Neural cell (in vitro differentiated cells): Measurements from ENCODE around the gene RBM20. TPM values are rescaled to one million over a fixed set of nuclear protein-coding genes. Genes with fewer than 3 reads are reported as not detected.

ENCODE experiments used
- H2AFZ ChIP-seq: fragments of 200-600, 300-800 bp; sonication (generic), shearing (Covaris generic); 2 replicates; pipeline ENCODE4 v1.6.0; 2014; ENCODE audit warnings: low read depth, mild to moderate bottlenecking, antibody characterized with exemption, low read length, moderate library complexity
- H3F3A ChIP-seq: fragments of 200-600 bp; shearing (Covaris generic); 2 replicates; pipeline ENCODE4 v1.6.1; 2016; ENCODE audit warnings: mild to moderate bottlenecking, moderate library complexity, mixed read lengths, antibody characterized with exemption, low read length; ENCODE audit not compliant: insufficient read depth, poor library complexity, severe bottlenecking
- H3K27ac ChIP-seq: fragments of 200-600, 300-800 bp; sonication (generic), shearing (Covaris generic); 2 replicates; pipeline ENCODE4 v1.5.1; 2014; ENCODE audit warnings: mild to moderate bottlenecking, low read length, moderate library complexity
- H3K27me3 ChIP-seq: fragments of 300-800, 200-600 bp; sonication (generic), shearing (Covaris generic); 2 replicates; pipeline ENCODE4 v1.6.0; 2014; ENCODE audit warnings: mild to moderate bottlenecking, low read depth, low read length, moderate library complexity; ENCODE audit not compliant: insufficient read depth
- H3K36me3 ChIP-seq: fragments of 300-800, 200-600 bp; sonication (generic), shearing (Covaris generic); 2 replicates; pipeline ENCODE4 v1.5.1; 2014; ENCODE audit warnings: mild to moderate bottlenecking, antibody characterized with exemption, low read length, moderate library complexity; ENCODE audit not compliant: insufficient read depth
- H3K4me2 ChIP-seq: fragments of 300-800, 200-600 bp; sonication (generic), shearing (Covaris generic); 2 replicates; pipeline ENCODE4 v1.6.0; 2014; ENCODE audit warnings: mild to moderate bottlenecking, low read length
- H3K4me3 ChIP-seq: fragments of 300-800, 200-600 bp; sonication (generic), shearing (Covaris generic); 2 replicates; pipeline ENCODE4 v1.5.1; 2014; ENCODE audit warnings: mild to moderate bottlenecking, low read length, moderate library complexity
- H3K79me2 ChIP-seq: fragments of 200-600 bp; shearing (Covaris generic); replicated peaks from 2 replicates; pipeline ENCODE4 v1.6.0; 2014; ENCODE audit warnings: mild to moderate bottlenecking, low read length, moderate library complexity; ENCODE audit not compliant: insufficient read depth
- H3K9ac ChIP-seq: fragments of 300-800, 200-600 bp; sonication (generic), shearing (Covaris generic); 2 replicates; pipeline ENCODE4 v1.6.1; 2016; ENCODE audit warnings: mild to moderate bottlenecking, low read length, mixed read lengths
- H3K9me2 ChIP-seq: fragments of 200-600 bp; shearing (Covaris generic); 2 replicates; pipeline ENCODE4 v1.6.1; 2016; ENCODE audit warnings: mild to moderate bottlenecking, low read length, mixed read lengths; ENCODE audit not compliant: insufficient read depth
- H3K9me3 ChIP-seq: fragments of 200-600, 300-800 bp; sonication (generic), shearing (Covaris generic); 2 replicates; pipeline ENCODE4 v1.6.1; 2016; ENCODE audit warnings: mild to moderate bottlenecking, mixed run types, low read length, moderate library complexity, mixed read lengths
- H4K20me1 ChIP-seq: fragments of 200-600 bp; shearing (Covaris generic); 2 replicates; pipeline ENCODE4 v1.6.1; 2016; ENCODE audit warnings: mild to moderate bottlenecking, mixed run types; ENCODE audit not compliant: insufficient read depth
- EP300 ChIP-seq: fragments of 450-650 bp; conservative IDR thresholded peaks from 2 replicates; pipeline ENCODE4 v1.6.1; 2014; ENCODE audit warnings: antibody characterized with exemption, mild to moderate bottlenecking, moderate library complexity; ENCODE audit not compliant: poor library complexity, severe bottlenecking
- EZH2 ChIP-seq: fragments of 200-600, 300-800 bp; shearing (Covaris generic), sonication (generic); IDR thresholded peaks from 2 replicates; pipeline ENCODE4 v1.6.1; 2014; ENCODE audit warnings: antibody characterized with exemption, low read length, borderline replicate concordance, mild to moderate bottlenecking; ENCODE audit not compliant: insufficient read depth, poor library complexity, severe bottlenecking
- MXI1 ChIP-seq: fragments of 450-650 bp; conservative IDR thresholded peaks from 2 replicates; pipeline ENCODE4 v1.6.1; 2014; ENCODE audit warnings: antibody characterized with exemption, mild to moderate bottlenecking; ENCODE audit not compliant: poor library complexity, severe bottlenecking
- POLR2AphosphoS5 ChIP-seq: IDR thresholded peaks from 2 replicates; pipeline ENCODE4 v1.6.1; 2012
- RAD21 ChIP-seq: fragments of 450-650 bp; conservative IDR thresholded peaks from 2 replicates; pipeline ENCODE4 v1.6.1; 2014; ENCODE audit warnings: antibody characterized with exemption, mild to moderate bottlenecking, moderate library complexity
- REST ChIP-seq: IDR thresholded peaks from 2 replicates; pipeline ENCODE4 v1.6.1; 2012; ENCODE audit warnings: borderline replicate concordance
- SMC3 ChIP-seq: fragments of 450-650 bp; conservative IDR thresholded peaks from 2 replicates; pipeline ENCODE4 v1.6.1; 2014; ENCODE audit warnings: antibody characterized with exemption, mild to moderate bottlenecking, moderate library complexity; ENCODE audit not compliant: poor library complexity
- TAF1 ChIP-seq: IDR thresholded peaks from 2 replicates; pipeline ENCODE4 v1.6.1; 2012; ENCODE audit warnings: low read depth
- polyA plus RNA-seq: library from polyadenylated mRNA; depleted of rRNA; stranded (reverse); fragments of >200 nt; gene quantifications from 2 replicates; pipeline ENCODE4 v1.2.3, GENCODE V29; 2014
- TF ChIP-seq, protein P1 (sequence below): fragments of 450-650 bp; IDR thresholded peaks from 2 replicates; pipeline ENCODE4 v1.5.1; 2014; ENCODE audit warnings: antibody characterized with exemption, mild to moderate bottlenecking, moderate library complexity; ENCODE audit not compliant: poor library complexity, severe bottlenecking

RBM20 gene
- polyA plus RNA-seq, 1 donor from 2014 or later = 0.07 TPM

- Histone ChIP-seq H3K9me3 (peaks cover 5% of the 10 kb centered on the region), H3K36me3 (no peaks in the 10 kb centered on the region), H3K9ac (no peak overlapping the region), H3K79me2 (no peaks in the 10 kb centered on the region), H3K4me3 (no peak overlapping the region), H3K27ac (no peak overlapping the region), H3K4me2 (no peak overlapping the region), H4K20me1 (no peaks in the 10 kb centered on the region), H3K27me3 (no peaks in the 10 kb centered on the region), H3F3A (no peaks in the 10 kb centered on the region), H3K9me2 (no peaks in the 10 kb centered on the region), H2AFZ (no peak overlapping the region)
- no peak for TF ChIP-seq EZH2
- TF ChIP-seq, protein P1, sequence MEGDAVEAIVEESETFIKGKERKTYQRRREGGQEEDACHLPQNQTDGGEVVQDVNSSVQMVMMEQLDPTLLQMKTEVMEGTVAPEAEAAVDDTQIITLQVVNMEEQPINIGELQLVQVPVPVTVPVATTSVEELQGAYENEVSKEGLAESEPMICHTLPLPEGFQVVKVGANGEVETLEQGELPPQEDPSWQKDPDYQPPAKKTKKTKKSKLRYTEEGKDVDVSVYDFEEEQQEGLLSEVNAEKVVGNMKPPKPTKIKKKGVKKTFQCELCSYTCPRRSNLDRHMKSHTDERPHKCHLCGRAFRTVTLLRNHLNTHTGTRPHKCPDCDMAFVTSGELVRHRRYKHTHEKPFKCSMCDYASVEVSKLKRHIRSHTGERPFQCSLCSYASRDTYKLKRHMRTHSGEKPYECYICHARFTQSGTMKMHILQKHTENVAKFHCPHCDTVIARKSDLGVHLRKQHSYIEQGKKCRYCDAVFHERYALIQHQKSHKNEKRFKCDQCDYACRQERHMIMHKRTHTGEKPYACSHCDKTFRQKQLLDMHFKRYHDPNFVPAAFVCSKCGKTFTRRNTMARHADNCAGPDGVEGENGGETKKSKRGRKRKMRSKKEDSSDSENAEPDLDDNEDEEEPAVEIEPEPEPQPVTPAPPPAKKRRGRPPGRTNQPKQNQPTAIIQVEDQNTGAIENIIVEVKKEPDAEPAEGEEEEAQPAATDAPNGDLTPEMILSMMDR = no peak
- no peak for TF ChIP-seq REST
- TF ChIP-seq TAF1 = no peak
- TF ChIP-seq SMC3 = no peak
- TF ChIP-seq EP300 = no peak
- TF ChIP-seq RAD21 = no peak
- no peak for TF ChIP-seq POLR2AphosphoS5
- TF ChIP-seq MXI1 = no peak
Measured at GRCh38 chr10:110748970-110749369, 104.8 kb downstream of the RBM20 start.

DNA sequence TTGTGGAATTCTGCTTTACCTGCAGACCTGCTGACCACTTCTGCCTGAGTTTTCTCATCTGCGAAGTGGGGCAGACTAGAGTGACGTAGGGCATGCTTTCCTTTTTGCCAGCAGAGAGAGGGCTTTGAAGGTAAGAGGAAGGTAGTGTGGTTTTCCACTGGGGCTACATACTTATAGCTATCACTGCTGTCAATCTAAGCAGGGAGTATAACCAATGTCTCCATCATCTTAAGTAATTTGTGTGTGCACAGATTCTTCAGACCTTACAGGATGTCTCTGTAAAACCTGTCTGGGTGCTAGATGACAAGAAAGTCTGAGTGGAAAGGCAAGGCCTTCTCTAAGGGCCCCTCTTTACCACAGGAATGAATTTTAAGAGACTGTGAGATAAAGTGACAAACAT lies 106.8 kb downstream of the RBM20 start:
- H3K4me2 ChIP-seq = no peak overlapping the region
- no peak for TF ChIP-seq TAF1
- TF ChIP-seq EZH2 = no peak
- TF ChIP-seq, protein P1 = no peak
- TF ChIP-seq REST = no peak
- TF ChIP-seq POLR2AphosphoS5 = no peak
- no peak for TF ChIP-seq MXI1
- no peak for TF ChIP-seq SMC3
- TF ChIP-seq RAD21 = no peak
- TF ChIP-seq EP300 = no peak
- H3K4me3 ChIP-seq = no peak overlapping the region

More for the DNA sequence above, 106.8 kb downstream of the RBM20 start:
- H3K36me3 ChIP-seq = no peaks in the 10 kb centered on the region
- no peaks in the 10 kb centered on the region for H4K20me1 ChIP-seq
- no peaks in the 10 kb centered on the region for H3K27me3 ChIP-seq
- H3K9me3 ChIP-seq = peaks cover 5% of the 10 kb centered on the region
- no peak overlapping the region for H3K27ac ChIP-seq
- H3K79me2 ChIP-seq = no peaks in the 10 kb centered on the region
- no peak overlapping the region for H2AFZ ChIP-seq
- H3K9ac ChIP-seq = no peak overlapping the region
- no peaks in the 10 kb centered on the region for H3F3A ChIP-seq
- H3K9me2 ChIP-seq = no peaks in the 10 kb centered on the region
